ENCODE measurements around the gene RNF5. TPM values are rescaled to one million over a fixed set of nuclear protein-coding genes. Genes with fewer than 3 reads are reported as not detected.

Gene RNF5
- total and polyA plus RNA-seq, 2 donors (not counting 1 experiment from before 2014, with no cell fraction given), result 25.5 to 40.7 TPM

- no peak for TF ChIP-seq EZH2 (IDR thresholded peaks at IDR 0.05; ENCODE audit: borderline replicate concordance, insufficient read depth, low read depth, low read length, poor library complexity, severe bottlenecking)
- H3K36me3 ChIP-seq (replicated peaks in 1 of 2; ENCODE audit: control extremely low read depth in 1 of 2, control insufficient read depth in 1 of 2, extremely low read depth in 1 of 2, insufficient read depth in 2 of 2, low read length in 1 of 2), result no peaks in the 10 kb centered on the region
- ATAC-seq (ENCODE audit: low read depth) (no peak), DNase-seq (no peak)
- Mint-ChIP-seq H3K27ac (no peak overlapping the region), H3K4me3 (no peak overlapping the region), H3K27me3 (peaks cover 5% of the 10 kb centered on the region), H3K9me3 (ENCODE audit: insufficient read depth) (no peaks in the 10 kb centered on the region), H3K4me1 (peaks cover 11% of the 10 kb centered on the region)
- POLR2A ChIA-PET, result no interaction called here
- peaks cover 6 to 12% of the 10 kb centered on the region in 2 donors for H3K4me1 ChIP-seq (ENCODE audit: control insufficient read depth in 2 of 2, insufficient read depth in 2 of 2, low read length in 2 of 2)
- H3K4me3 ChIP-seq (ENCODE audit: control extremely low read depth in 1 of 5, extremely low read depth in 1 of 5, insufficient read depth in 1 of 5, low read depth in 2 of 5, low read length in 4 of 5), result no peak overlapping the region
- 100% methylated on average over 7 of the region's 10 CpGs for WGBS (ENCODE audit: insufficient coverage)
- H3K4me2 ChIP-seq (replicated peaks; ENCODE audit: low read depth, low read length, poor library complexity, severe bottlenecking), result no peak overlapping the region
- no peak overlapping the region for H2AFZ ChIP-seq (ENCODE audit: insufficient read depth, low read depth, low read length, poor library complexity, severe bottlenecking)
- H3K27me3 ChIP-seq (replicated peaks in 1 of 4; ENCODE audit: control extremely low read depth in 1 of 4, control insufficient read depth in 3 of 4, insufficient read depth in 4 of 4, low read length in 3 of 4), result no peaks in the 10 kb centered on the region
- no peak overlapping the region for H3K27ac ChIP-seq (ENCODE audit: low read length in 2 of 2)
- H3K9ac ChIP-seq (ENCODE audit: low read length), result no peak overlapping the region
- intact Hi-C loops (cut with micrococcal nuclease), result no loop called here
- H4K20me1 ChIP-seq (ENCODE audit: control insufficient read depth, insufficient read depth, low read length, poor library complexity, severe bottlenecking), result no peaks in the 10 kb centered on the region
- no peaks in the 10 kb centered on the region for H3K79me2 ChIP-seq (ENCODE audit: control insufficient read depth, insufficient read depth, low read length)
- H3K9me3 ChIP-seq (ENCODE audit: control extremely low read depth in 1 of 3, control insufficient read depth in 2 of 3, insufficient read depth in 1 of 3, low read length in 2 of 3), result no peaks in the 10 kb centered on the region
- CTCF ChIA-PET, result no interaction called here
Observed at GRCh38 chr6:32216285-32216684, 38.1 kb downstream of the RNF5 start.

GRCh38 chr6:32216998-32217397 is 38.8 kb downstream of the RNF5 start:
- no peak overlapping the region for H3K27ac Mint-ChIP-seq
- ATAC-seq (ENCODE audit: low read depth) (no peak), DNase-seq (no peak)
- TF ChIP-seq CTCF (IDR thresholded peaks at IDR 0.05) (no peak), EZH2 (IDR thresholded peaks at IDR 0.05; ENCODE audit: borderline replicate concordance, insufficient read depth, low read depth, low read length, poor library complexity, severe bottlenecking) (no peak)
- Histone ChIP-seq H2AFZ (ENCODE audit: insufficient read depth, low read depth, low read length, poor library complexity, severe bottlenecking) (no peak overlapping the region), H3K4me3 (ENCODE audit: control extremely low read depth in 1 of 5, extremely low read depth in 1 of 5, insufficient read depth in 1 of 5, low read depth in 2 of 5, low read length in 4 of 5) (no peak overlapping the region), H4K20me1 (ENCODE audit: control insufficient read depth, insufficient read depth, low read length, poor library complexity, severe bottlenecking) (no peaks in the 10 kb centered on the region), H3K36me3 (replicated peaks in 1 of 2; ENCODE audit: control extremely low read depth in 1 of 2, control insufficient read depth in 1 of 2, extremely low read depth in 1 of 2, insufficient read depth in 2 of 2, low read length in 1 of 2) (no peaks in the 10 kb centered on the region), H3K27me3 (replicated peaks in 1 of 4; ENCODE audit: control extremely low read depth in 1 of 4, control insufficient read depth in 3 of 4, insufficient read depth in 4 of 4, low read length in 3 of 4) (no peaks in the 10 kb centered on the region), H3K79me2 (ENCODE audit: control insufficient read depth, insufficient read depth, low read length) (no peaks in the 10 kb centered on the region), H3K9me3 (ENCODE audit: control extremely low read depth in 1 of 3, control insufficient read depth in 2 of 3, insufficient read depth in 1 of 3, low read length in 2 of 3) (no peaks in the 10 kb centered on the region), H3K4me1 (ENCODE audit: control insufficient read depth in 2 of 2, insufficient read depth in 2 of 2, low read length in 2 of 2) (peaks cover 13 to 20% of the 10 kb centered on the region in 2 donors), H3K27ac (ENCODE audit: low read length in 2 of 2) (no peak overlapping the region), H3K4me2 (replicated peaks; ENCODE audit: low read depth, low read length, poor library complexity, severe bottlenecking) (no peak overlapping the region), H3K9ac (ENCODE audit: low read length) (no peak overlapping the region)
- H3K4me3 Mint-ChIP-seq, result no peak overlapping the region
- 95% methylated on average over 11 of the region's 11 CpGs for WGBS (ENCODE audit: insufficient coverage)
- no peaks in the 10 kb centered on the region for H3K9me3 Mint-ChIP-seq (ENCODE audit: insufficient read depth)
- peaks cover 5% of the 10 kb centered on the region for H3K27me3 Mint-ChIP-seq
- POLR2A ChIA-PET, result no interaction called here
- H3K4me1 Mint-ChIP-seq, result peaks cover 18% of the 10 kb centered on the region
- CTCF ChIA-PET, result no interaction called here
- intact Hi-C loops (cut with micrococcal nuclease), result no loop called here

All from B cell (primary cell).